Tibial nerve (tissue), 3 donors: Measurements from ENCODE around the gene LOX.

Experiments
- CTCF ChIP-seq, 5 experiments: fragments of 200-600 bp in 3 of 5; fragments of 450-650 bp in 2 of 5; sonication (generic) in 3 of 5; IDR thresholded peaks; one replicate each; pipeline ENCODE4 v1.5.1; 2016 to 2019; ENCODE audit warnings: antibody characterized with exemption in 5 of 5, mild to moderate bottlenecking in 3 of 5, moderate library complexity in 2 of 5
- POLR2A ChIP-seq, 2 donors: fragments of 450-650 bp; IDR thresholded peaks; one replicate each; pipeline ENCODE4 v1.6.1; 2017; ENCODE audit warnings: antibody characterized with exemption in 2 of 2, mild to moderate bottlenecking in 2 of 2, moderate library complexity in 2 of 2

GRCh38 chr5:122121479-122122465 lies 43.7 kb upstream of the LOX start:
- TF ChIP-seq CTCF (IDR thresholded peaks at IDR 0.05), result no peak
- no peak for TF ChIP-seq POLR2A (IDR thresholded peaks at IDR 0.05)
